Measurements from ENCODE around the gene ARL2BP.

- TF ChIP-seq CTCF (IDR thresholded peaks at IDR 0.05) (no peak), POLR2A (IDR thresholded peaks at IDR 0.05) (no peak)
Measured at GRCh38 chr16:57252148-57252721, 7.2 kb downstream of the ARL2BP start.

Data from esophagus squamous epithelium (tissue), 4 donors.